GM12878 (cell line): ENCODE measurements around the gene CD86. TPM values are rescaled to one million over a fixed set of nuclear protein-coding genes. Genes with fewer than 3 reads are reported as not detected.

ENCODE experiments used
- KAT2A ChIP-seq: conservative IDR thresholded peaks from 2 replicates; pipeline ENCODE4 v1.6.1; 2011; ENCODE audit warnings: low read depth, low read length; ENCODE audit not compliant: control insufficient read depth
- NFYB ChIP-seq: IDR thresholded peaks from 2 replicates; pipeline ENCODE4 v1.6.1; 2011; ENCODE audit warnings: low read depth, mild to moderate bottlenecking, low read length, improper control_type of control experiment, moderate library complexity; ENCODE audit not compliant: insufficient read depth
- POU2F2 ChIP-seq: IDR thresholded peaks from 3 replicates; pipeline ENCODE4 v1.6.1; 2011; ENCODE audit warnings: low read depth, mild to moderate bottlenecking, low read length, borderline replicate concordance
- RELB ChIP-seq: fragments of 450-650 bp; IDR thresholded peaks from 2 replicates; pipeline ENCODE4 v1.6.1; 2017; ENCODE audit warnings: low read depth, mild to moderate bottlenecking, moderate library complexity
- SIX5 ChIP-seq: IDR thresholded peaks from 2 replicates; pipeline ENCODE4 v1.6.1; 2011; ENCODE audit warnings: mild to moderate bottlenecking, low read depth, low read length, moderate library complexity; ENCODE audit not compliant: severe bottlenecking
- SMAD5 ChIP-seq: IDR thresholded peaks from 2 replicates; pipeline ENCODE4 v1.6.1; 2016; ENCODE audit warnings: antibody characterized with exemption, low read depth
- SMARCA5 ChIP-seq: fragments of 450-650 bp; IDR thresholded peaks from 2 replicates; pipeline ENCODE4 v1.6.1; 2017; ENCODE audit warnings: mild to moderate bottlenecking
- TCF3 ChIP-seq: IDR thresholded peaks from 2 replicates; pipeline ENCODE4 v1.6.1; 2012; ENCODE audit warnings: low read depth, mild to moderate bottlenecking, low read length, borderline replicate concordance; ENCODE audit not compliant: insufficient read depth
- ZBTB33 ChIP-seq: fragments of 450-650 bp; IDR thresholded peaks from 2 replicates; pipeline ENCODE4 v1.6.1; 2017; ENCODE audit warnings: mild to moderate bottlenecking
- ZNF24 ChIP-seq: fragments of 450-650 bp; IDR thresholded peaks from 2 replicates; pipeline ENCODE4 v1.6.1; 2017; ENCODE audit warnings: antibody characterized with exemption, mild to moderate bottlenecking
- ZSCAN29 ChIP-seq: fragments of 450-650 bp; IDR thresholded peaks from 2 replicates; pipeline ENCODE4 v1.6.1; 2017; ENCODE audit warnings: mild to moderate bottlenecking, moderate library complexity
- ZZZ3 ChIP-seq: IDR thresholded peaks from 2 replicates; pipeline ENCODE4 v1.6.1; 2011; ENCODE audit warnings: low read depth; ENCODE audit not compliant: control insufficient read depth, insufficient read length
- polyA plus RNA-seq, 11 experiments: library from polyadenylated mRNA; depleted of rRNA in 4 of 11; unstranded in 6 of 11; stranded (reverse) in 5 of 11; fragments of >200 nt; fragmentation: Nextera tagmentation in 4 of 11; fragmentation: Illumina TruSeq in 1 of 11; extraction: Ambion mirVana in 4 of 11; extraction: Trizol in 1 of 11; gene quantifications; 1 replicate in 1 of 11; 2 replicates in 10 of 11; pipeline versions ENCODE4 v1.2.1 to v1.2.3, GENCODE V29; 2011 to 2016; ENCODE audit warnings: inconsistent platforms in 2 of 11, missing spikeins in 2 of 11, low read depth in 1 of 11
- total RNA-seq, 4 experiments: library from RNA; depleted of rRNA in 3 of 4; stranded (reverse); fragments of >200 nt in 3 of 4; fragmentation: Illumina TruSeq in 1 of 4; extraction: Trizol in 1 of 4; gene quantifications; 2 replicates each; pipeline versions ENCODE4 v1.2.1 to v1.2.3, GENCODE V29; 2013 to 2021
- TF ChIP-seq, protein P1 (sequence below): fragments of 450-650 bp; IDR thresholded peaks from 2 replicates; pipeline ENCODE4 v1.6.1; 2018; ENCODE audit warnings: borderline replicate concordance, mild to moderate bottlenecking; ENCODE audit not compliant: partially characterized antibody
- TF ChIP-seq, protein P2 (sequence below): fragments of 450-650 bp; IDR thresholded peaks from 2 replicates; pipeline ENCODE4 v1.6.1; 2016; ENCODE audit warnings: mild to moderate bottlenecking
- TF ChIP-seq, protein P3 (sequence below): fragments of 450-650 bp; IDR thresholded peaks from 2 replicates; pipeline ENCODE4 v1.6.1; 2017; ENCODE audit warnings: antibody characterized with exemption, mild to moderate bottlenecking, moderate library complexity

The CD86 gene
- total and polyA plus RNA-seq, 10 of the 15 experiments (the other 5 are each of a cell fraction or from before 2014, with no cell fraction given), result 40.9 to 100 (median 55.5) TPM

DNA sequence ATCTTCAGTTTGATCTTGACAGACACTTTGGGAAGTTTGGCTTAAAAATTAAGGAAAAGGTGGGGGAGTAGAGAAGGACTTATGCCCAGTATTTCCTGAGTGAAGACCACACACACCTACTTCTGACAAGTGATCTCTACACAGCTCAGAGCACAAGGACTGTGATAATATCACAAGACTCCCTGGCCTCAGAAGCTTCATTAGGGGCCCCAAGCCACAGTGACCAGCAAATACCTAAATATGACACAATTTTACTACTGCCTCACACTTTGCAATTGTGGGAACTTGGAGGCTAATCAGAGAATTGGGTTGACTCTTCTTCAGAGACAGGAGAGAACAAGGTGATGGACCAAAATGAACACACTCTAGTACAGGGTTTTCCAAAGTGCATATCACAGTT lies 35.7 kb upstream of the CD86 start (continued):
- TF ChIP-seq, protein P1, sequence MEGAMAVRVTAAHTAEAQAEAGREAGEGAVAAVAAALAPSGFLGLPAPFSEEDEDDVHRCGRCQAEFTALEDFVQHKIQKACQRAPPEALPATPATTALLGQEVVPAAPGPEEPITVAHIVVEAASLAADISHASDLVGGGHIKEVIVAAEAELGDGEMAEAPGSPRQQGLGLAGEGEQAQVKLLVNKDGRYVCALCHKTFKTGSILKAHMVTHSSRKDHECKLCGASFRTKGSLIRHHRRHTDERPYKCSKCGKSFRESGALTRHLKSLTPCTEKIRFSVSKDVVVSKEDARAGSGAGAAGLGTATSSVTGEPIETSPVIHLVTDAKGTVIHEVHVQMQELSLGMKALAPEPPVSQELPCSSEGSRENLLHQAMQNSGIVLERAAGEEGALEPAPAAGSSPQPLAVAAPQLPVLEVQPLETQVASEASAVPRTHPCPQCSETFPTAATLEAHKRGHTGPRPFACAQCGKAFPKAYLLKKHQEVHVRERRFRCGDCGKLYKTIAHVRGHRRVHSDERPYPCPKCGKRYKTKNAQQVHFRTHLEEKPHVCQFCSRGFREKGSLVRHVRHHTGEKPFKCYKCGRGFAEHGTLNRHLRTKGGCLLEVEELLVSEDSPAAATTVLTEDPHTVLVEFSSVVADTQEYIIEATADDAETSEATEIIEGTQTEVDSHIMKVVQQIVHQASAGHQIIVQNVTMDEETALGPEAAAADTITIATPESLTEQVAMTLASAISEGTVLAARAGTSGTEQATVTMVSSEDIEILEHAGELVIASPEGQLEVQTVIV, result no peak
- TF ChIP-seq, protein P2, sequence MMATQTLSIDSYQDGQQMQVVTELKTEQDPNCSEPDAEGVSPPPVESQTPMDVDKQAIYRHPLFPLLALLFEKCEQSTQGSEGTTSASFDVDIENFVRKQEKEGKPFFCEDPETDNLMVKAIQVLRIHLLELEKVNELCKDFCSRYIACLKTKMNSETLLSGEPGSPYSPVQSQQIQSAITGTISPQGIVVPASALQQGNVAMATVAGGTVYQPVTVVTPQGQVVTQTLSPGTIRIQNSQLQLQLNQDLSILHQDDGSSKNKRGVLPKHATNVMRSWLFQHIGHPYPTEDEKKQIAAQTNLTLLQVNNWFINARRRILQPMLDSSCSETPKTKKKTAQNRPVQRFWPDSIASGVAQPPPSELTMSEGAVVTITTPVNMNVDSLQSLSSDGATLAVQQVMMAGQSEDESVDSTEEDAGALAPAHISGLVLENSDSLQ, result peak; percentile 28; the same call in 1 of the 2 replicates
- no peak for TF ChIP-seq NFYB
- no peak; the same call in 1 of the 2 replicates for TF ChIP-seq SMAD5
- TF ChIP-seq TCF3, result no peak
- TF ChIP-seq SMARCA5, result no peak
- no peak for TF ChIP-seq KAT2A
- TF ChIP-seq ZBTB33, result no peak
- no peak for TF ChIP-seq SIX5
- no peak for TF ChIP-seq ZZZ3
- peak; percentile 67; the same call in 1 of the 2 replicates for TF ChIP-seq ZNF24
- TF ChIP-seq RELB, result peak; percentile 81
- no peak; the same call in 2 of the 3 replicates for TF ChIP-seq POU2F2
- TF ChIP-seq ZSCAN29, result no peak
- TF ChIP-seq, protein P3, sequence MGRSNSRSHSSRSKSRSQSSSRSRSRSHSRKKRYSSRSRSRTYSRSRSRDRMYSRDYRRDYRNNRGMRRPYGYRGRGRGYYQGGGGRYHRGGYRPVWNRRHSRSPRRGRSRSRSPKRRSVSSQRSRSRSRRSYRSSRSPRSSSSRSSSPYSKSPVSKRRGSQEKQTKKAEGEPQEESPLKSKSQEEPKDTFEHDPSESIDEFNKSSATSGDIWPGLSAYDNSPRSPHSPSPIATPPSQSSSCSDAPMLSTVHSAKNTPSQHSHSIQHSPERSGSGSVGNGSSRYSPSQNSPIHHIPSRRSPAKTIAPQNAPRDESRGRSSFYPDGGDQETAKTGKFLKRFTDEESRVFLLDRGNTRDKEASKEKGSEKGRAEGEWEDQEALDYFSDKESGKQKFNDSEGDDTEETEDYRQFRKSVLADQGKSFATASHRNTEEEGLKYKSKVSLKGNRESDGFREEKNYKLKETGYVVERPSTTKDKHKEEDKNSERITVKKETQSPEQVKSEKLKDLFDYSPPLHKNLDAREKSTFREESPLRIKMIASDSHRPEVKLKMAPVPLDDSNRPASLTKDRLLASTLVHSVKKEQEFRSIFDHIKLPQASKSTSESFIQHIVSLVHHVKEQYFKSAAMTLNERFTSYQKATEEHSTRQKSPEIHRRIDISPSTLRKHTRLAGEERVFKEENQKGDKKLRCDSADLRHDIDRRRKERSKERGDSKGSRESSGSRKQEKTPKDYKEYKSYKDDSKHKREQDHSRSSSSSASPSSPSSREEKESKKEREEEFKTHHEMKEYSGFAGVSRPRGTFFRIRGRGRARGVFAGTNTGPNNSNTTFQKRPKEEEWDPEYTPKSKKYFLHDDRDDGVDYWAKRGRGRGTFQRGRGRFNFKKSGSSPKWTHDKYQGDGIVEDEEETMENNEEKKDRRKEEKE, result no peak
